GM10847 (cell line): ENCODE results near the gene ING5.

ENCODE experiments used
- POLR2A ChIP-seq: IDR thresholded peaks from 2 replicates; pipeline ENCODE4 v1.6.1; 2011; ENCODE audit not compliant: insufficient read length; ENCODE audit errors: extremely low read depth

ING5 gene

DNA sequence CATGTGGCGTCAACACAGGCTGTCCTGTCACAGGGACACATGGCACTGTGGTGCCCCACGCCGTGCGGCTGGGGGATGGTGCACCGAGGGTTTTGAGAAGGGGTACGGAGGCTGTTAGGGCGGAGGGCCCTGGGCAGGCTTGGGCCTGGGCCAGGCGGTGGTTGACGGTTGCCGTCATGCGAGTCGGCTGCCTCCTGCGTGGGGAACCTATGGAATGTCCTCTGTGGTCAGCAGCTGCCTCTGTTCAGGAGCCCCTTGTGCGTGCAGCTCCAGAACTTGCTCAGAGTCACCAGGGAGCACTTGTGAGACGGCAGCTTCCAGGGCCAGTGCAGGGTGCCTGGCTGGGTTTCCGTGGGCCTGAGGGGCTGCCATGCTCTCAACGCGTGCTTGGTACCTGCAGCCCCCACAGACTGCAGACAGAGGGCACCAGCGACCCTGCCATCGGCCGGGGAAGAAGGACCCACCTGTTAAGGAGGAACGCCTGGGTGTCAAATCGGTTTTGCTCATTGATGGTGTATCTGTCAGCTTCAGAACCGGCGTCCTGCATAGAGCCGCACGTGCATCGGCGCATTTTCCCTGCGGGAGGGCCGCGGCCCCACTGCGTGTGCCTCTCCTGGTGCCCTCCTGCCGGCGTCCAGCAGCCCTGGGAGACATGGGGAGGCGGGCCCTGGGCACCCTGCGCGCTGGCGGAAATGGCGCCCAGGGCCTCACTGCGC is 22.6 kb downstream of the ING5 start:
- no peak for TF ChIP-seq POLR2A

DNA sequence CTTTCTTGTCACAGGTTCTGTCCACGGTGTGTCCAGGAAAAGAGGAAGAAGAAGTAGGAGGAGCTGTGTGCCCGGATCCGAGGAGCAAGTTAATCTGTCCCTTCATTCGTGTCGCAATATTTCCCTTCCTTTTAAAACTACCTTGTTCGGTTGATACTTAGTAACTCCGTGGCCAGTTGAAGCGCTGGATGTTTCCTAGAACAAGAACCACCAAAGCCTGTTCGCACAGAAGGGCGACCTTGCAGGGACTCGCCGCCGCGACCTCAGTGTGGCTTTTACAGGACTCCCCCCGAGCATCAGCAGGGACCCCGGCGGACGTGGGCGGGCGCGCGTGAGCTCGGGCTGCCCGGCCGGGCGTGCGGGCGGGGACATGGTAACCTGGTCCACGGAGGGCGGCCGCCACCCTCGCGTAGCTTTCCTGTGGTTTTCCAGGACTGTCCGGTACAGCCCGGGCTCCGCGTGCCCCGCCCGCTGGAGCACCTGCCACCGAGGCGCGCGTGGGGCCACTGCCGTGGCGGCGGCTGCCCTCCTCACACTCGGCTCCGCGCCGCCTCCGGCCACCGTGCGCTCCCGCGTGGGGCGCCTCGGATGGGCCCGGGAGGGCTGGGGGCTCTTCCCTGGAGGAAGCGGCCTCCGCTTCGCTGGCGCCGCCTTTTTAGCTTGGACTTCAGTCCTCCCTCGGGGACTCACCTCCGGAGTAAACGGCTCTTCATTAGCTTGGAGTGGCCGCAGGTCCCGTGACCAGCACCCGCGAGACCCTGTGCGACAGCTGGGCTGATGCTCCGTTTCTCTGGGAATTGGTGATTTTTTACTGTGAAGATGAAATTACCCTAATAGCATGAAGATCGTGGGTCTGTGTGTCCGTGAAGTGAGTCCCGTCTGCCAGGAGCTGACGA is 23.4 kb downstream of the ING5 start:
- TF ChIP-seq POLR2A, result no peak

GRCh38 chr2:241726459-241726858 is 24.6 kb downstream of the ING5 start:
- no peak for TF ChIP-seq POLR2A

- TF ChIP-seq POLR2A, result no peak
Observed at GRCh38 chr2:241728000-241728399, 26.2 kb downstream of the ING5 start.

DNA sequence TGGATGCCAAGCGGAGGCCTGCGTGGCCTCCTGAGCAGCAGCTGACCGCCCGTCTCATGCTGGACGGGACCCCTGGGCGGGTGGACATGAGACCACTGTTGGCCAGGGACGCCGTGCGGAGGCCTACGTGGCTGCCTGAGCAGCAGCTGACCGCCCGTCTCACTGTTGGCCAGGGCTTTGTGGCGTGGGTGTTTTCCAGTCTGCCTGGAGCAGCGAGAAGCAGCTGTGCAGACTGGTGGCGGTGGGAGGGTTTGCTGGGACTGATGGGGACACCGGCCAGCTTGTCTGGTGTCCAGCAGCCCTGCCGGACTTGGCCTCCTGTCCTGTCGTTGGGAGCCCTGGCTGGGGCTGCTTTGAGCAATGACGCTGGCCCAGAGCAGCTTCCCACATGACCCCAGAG is 26.8 kb downstream of the ING5 start:
- no peak for TF ChIP-seq POLR2A

DNA sequence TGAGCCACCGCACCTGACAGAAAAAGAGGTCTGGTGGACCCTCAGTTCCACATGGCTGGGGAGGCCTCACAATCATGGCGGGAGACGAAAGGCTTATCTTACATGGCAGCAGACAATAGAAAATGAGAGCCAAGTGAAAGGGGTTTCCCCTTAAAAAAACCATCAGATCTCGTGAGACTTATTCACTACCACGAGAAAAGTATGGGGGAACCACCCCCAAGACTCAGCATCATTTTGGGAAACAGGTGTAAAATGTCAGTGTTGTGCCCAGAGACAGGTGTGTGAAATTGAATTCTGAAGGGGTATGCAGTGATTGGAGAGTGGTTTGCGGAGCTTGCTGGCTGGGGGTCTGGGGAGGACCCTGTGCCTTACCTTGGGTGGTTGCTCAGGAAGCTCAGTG is 28.0 kb downstream of the ING5 start:
- TF ChIP-seq POLR2A, result no peak

- TF ChIP-seq POLR2A, result no peak
Observed at GRCh38 chr2:241730671-241731293, 28.9 kb downstream of the ING5 start.

DNA sequence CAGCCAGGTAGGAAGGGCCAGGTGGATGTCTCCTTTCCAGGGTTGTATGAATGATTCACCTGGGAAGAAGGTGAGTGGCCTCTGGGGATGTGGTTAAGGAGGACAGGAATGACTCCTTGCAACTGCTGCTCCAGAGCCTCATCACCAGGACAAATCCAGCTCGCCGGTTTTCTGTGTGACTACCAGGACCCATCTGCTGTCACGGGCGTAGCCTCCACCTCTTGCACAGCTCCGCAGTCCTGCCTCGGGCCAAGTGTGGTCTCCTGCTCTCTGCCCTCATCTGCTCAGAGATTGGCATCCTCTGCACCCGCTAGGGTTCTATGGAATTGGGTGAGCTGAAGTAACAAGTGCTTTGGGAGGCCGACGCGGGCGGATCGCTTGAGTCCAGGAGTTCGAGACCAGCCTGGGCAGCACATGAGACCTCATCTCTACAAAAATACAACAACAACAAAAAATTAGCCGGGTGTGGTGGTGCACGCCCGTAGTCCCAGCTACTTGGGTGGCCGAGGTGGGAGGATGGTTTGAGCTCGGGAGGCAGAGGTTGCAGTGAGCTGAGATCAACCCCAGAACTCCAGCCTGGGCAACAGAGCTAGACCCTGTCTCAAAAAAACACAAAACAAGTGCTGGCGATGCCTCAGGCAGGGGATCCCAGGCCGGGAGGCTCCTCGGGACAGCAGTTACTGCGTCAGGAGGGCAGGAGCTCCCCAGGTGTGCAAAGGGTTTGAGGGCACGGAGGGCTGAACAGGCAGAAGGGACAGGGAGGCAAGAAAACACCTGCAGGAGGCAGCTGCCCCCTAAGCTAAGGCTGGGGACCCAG is 31.8 kb downstream of the ING5 start:
- TF ChIP-seq POLR2A, result no peak

DNA sequence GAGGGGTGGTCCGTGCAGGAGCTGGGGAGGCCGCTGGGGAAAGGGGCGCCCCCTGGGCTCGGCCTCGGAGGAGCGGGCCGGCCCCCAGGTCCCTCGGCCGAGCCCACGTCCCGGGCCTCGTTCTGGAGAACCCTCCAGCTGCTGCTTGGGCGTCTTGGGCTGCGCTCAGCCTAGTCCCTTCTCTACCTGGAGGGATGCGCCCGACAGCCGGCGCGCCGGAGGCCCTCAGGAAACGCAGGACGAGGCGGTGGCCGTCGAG is 32.3 kb downstream of the ING5 start:
- TF ChIP-seq POLR2A, result no peak

DNA sequence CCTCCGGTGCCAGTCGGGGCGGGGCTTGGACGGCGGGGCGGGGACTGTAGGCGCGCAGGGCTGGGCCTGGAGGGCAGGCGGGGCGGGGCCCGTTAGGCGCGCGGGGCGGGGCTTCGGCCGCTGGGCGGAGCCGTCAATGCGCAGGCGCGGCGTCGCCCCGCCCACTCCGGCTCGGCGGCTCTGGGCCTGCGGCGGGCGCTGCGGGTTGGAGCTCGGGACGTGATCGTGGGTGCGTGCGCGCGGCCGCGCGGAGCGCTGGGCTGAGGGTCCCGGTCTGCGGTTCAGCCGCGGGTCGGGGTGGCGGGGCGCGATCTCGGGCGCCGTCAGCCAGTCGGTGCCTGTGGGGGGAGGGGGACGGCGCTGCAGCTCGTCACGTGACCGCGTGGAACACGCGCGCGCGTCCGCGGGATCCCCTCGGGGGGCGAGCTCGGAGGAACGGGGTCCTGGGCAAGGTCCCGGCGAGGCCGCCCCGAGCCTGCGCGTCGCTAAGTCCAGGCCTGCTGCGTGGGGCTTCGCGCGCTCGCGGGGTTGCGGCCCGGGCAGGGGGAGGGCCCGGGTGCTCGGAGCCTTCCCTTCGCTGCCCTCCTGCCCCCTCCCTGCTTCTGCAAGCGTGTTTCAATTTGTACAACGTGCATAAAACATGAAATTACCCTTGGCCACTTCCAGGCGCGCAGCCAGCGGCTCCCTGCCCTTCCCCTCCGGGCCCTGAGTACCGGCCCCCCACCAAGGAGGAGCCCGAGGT is 32.8 kb downstream of the ING5 start, which contains the start of gene D2HGDH:
D2HGDH (plus strand) TSS at position 164 of the 742 bp plus-strand sequence. CDS start 595 bp downstream, outside the sequence.
- peak; percentile 87 for TF ChIP-seq POLR2A

GRCh38 chr2:241736111-241736510 is 34.3 kb downstream of the ING5 start:
- TF ChIP-seq POLR2A, result no peak

- TF ChIP-seq POLR2A, result no peak
Observed at GRCh38 chr2:241738040-241738686, 36.3 kb downstream of the ING5 start.

- TF ChIP-seq POLR2A, result no peak
Observed at GRCh38 chr2:241739177-241739576, 37.3 kb downstream of the ING5 start.

- TF ChIP-seq POLR2A, result no peak
Observed at GRCh38 chr2:241739651-241740050, 37.8 kb downstream of the ING5 start.

- no peak for TF ChIP-seq POLR2A
Observed at GRCh38 chr2:241741016-241741415, 39.2 kb downstream of the ING5 start.
